Cardiac ventricle fibroblast (primary cell): Measurements from ENCODE around the gene GLIPR2. TPM values are rescaled to one million over a fixed set of nuclear protein-coding genes. Genes with fewer than 3 reads are reported as not detected.

Experiments used
- total RNA-seq: library from RNA; depleted of rRNA; stranded (reverse); fragments of >200 nt; gene quantifications from 2 replicates; pipeline ENCODE4 v1.2.3, GENCODE V29; 2015

GLIPR2 gene, protein sequence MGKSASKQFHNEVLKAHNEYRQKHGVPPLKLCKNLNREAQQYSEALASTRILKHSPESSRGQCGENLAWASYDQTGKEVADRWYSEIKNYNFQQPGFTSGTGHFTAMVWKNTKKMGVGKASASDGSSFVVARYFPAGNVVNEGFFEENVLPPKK
- 28.6 and 31.3 TPM in 2 replicates for total RNA-seq

DNA sequence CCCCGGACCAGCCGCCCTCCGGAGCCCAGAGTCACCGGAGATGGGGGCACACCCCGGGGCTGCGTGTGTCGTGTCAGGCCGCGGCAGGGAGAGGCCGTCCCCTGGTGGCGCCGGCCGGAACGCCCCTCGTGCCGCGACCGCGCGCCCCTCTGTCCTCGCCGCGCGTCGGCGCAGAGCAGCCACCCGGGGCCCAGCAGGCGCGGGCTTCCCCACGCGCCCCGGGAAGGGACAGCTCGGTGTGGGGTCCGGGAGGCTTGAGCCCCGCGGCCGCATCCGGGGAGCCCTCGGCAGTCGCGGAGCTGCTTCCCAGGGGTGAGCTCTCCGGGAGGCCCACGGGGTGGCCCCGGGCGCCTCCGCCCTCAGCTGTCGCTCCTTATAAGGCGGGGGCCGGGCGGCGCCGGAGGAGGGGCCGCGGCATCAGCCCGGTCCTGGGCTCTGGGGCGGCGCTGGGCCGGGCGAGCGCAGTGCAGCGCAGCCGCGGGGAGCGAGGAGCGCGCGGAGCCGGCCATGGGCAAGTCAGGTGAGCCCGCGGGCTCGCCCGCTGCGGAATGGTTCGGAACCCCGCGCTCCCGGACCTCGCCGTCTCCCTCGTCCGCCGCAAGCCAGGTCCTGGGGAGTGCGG lies at the start of gene GLIPR2:
TSS of gene GLIPR2 (plus strand) at position 462 of the 622 bp plus-strand sequence. CDS start at position 508, 46 bp downstream.

DNA sequence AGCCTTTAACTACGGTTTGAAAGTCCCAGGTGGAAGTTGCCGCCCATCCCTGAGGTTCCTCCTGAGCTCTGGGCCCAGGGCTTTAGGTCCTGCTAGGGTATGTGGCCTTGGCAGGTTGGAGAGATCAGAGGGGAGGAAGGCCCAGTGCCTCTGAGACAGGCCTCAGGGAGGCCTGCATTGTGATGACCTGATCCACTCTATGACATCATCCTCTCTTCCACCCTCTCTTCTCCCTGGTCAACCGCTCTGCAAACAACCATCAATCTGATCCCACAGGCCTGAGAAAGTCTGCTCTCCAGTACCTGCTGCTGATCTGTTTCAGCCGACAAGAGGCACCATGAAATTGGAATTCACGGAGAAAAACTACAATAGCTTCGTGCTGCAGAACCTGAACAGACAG lies 32.6 kb downstream of the GLIPR2 start, which contains the start of gene CCIN:
TSS of gene CCIN (plus strand) at position 223 of the 400 bp plus-strand sequence. CDS start at position 338, 115 bp downstream.

DNA sequence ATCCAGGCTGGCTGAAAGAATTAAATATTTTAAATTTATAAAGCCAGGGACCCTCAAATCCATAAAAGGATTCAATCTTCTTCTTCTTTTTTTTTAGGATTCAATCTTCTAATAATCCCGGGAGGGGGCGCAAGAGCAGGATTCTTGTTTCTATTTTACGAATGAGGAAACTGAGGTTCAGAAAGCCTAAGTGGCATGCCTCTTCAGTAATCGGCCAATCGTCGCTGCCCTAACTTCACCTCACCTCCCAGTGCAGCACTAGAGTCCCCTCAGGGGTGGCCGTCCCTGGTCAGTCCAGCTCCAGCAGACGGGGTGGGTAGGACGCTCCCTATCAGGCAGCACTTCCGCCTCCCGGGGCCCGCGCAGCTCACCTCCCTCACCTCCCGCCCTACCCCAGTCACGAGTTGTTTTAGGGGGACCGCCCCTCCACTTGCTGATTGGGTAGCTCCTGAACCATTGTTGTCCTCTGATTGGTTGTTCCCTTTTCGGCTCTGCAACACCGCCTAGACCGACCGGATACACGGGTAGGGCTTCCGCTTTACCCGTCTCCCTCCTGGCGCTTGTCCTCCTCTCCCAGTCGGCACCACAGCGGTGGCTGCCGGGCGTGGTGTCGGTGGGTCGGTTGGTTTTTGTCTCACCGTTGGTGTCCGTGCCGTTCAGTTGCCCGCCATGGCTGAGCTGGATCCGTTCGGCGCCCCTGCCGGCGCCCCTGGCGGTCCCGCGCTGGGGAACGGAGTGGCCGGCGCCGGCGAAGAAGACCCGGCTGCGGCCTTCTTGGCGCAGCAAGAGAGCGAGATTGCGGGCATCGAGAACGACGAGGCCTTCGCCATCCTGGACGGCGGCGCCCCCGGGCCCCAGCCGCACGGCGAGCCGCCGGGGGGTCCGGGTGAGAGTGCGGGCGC lies 54.1 kb downstream of the GLIPR2 start, which contains the start of gene CLTA:
TSS of gene CLTA (plus strand) at position 534 of the 902 bp plus-strand sequence. CDS start at position 670, 136 bp downstream.

Other genes with a start within 250 kb of the GLIPR2 start
- gene HRCT1, start 230.5 kb upstream of the GLIPR2 start, total RNA-seq: 2.4 and 2.6 TPM in 2 replicates
- gene SPAAR, start 227.2 kb upstream of the GLIPR2 start, total RNA-seq: 1.2 and 2.5 TPM in 2 replicates
- not detected in 2 replicates for gene OR2S2, start 178.6 kb upstream of the GLIPR2 start, total RNA-seq
- 24.3 and 29.1 TPM in 2 replicates for gene RECK, start 99.8 kb upstream of the GLIPR2 start, total RNA-seq
- 0.44 and 0.56 TPM in 2 replicates for gene CCIN, start 32.7 kb downstream of the GLIPR2 start, total RNA-seq
- gene CLTA, start 54.2 kb downstream of the GLIPR2 start, total RNA-seq: 240 and 249 TPM in 2 replicates
- gene GNE, start 121.7 kb downstream of the GLIPR2 start, total RNA-seq: 20.4 and 21.0 TPM in 2 replicates